ENCODE data around the gene GPR139.

DNA sequence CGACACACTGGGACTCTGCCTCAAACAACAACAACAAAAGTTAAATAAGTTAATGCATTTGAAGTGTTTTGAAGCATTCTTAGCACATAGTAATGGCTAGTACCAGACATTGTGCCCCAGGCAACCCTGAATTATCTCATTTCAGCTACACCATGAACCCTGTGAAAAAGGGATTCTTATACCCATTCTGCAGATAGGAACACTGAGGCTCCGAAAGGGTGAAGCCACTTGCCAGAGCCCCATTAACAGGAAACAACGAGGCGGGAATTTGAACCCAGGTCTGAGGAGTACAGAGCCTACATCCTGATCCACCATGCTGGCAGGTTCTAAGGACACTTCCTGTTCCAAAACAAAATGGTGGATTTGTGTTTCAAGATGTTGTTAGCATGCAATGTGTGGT lies 9.2 kb downstream of the GPR139 start:
- TF ChIP-seq EZH2phosphoT487 (IDR thresholded peaks at IDR 0.05): no peak
- TF ChIP-seq, protein P1, sequence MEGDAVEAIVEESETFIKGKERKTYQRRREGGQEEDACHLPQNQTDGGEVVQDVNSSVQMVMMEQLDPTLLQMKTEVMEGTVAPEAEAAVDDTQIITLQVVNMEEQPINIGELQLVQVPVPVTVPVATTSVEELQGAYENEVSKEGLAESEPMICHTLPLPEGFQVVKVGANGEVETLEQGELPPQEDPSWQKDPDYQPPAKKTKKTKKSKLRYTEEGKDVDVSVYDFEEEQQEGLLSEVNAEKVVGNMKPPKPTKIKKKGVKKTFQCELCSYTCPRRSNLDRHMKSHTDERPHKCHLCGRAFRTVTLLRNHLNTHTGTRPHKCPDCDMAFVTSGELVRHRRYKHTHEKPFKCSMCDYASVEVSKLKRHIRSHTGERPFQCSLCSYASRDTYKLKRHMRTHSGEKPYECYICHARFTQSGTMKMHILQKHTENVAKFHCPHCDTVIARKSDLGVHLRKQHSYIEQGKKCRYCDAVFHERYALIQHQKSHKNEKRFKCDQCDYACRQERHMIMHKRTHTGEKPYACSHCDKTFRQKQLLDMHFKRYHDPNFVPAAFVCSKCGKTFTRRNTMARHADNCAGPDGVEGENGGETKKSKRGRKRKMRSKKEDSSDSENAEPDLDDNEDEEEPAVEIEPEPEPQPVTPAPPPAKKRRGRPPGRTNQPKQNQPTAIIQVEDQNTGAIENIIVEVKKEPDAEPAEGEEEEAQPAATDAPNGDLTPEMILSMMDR (IDR thresholded peaks at IDR 0.05): no peak

All from neural progenitor cell (in vitro differentiated cells).